ENCODE data around the gene TRAPPC10.

The TRAPPC10 gene

GRCh38 chr21:44005071-44005470 lies 7.0 kb upstream of the TRAPPC10 start:
- no peak overlapping the region for H3K27ac ChIP-seq (ENCODE audit: low read depth, low read length)
- H3K79me2 ChIP-seq (ENCODE audit: control insufficient read depth, insufficient read depth, low read length, unreplicated experiment): no peaks in the 10 kb centered on the region
- H3K27me3 ChIP-seq (ENCODE audit: insufficient read depth, low read length): no peaks in the 10 kb centered on the region
- H3K36me3 ChIP-seq (ENCODE audit: insufficient read depth, low read length): no peaks in the 10 kb centered on the region
- no peak overlapping the region for H3K4me3 ChIP-seq (ENCODE audit: low read depth, low read length)
- H2AFZ ChIP-seq (ENCODE audit: low read length, unreplicated experiment): no peak overlapping the region
- peaks cover 24% of the 10 kb centered on the region for H3K4me1 ChIP-seq (ENCODE audit: control insufficient read depth, insufficient read depth, low read length, unreplicated experiment)

DNA sequence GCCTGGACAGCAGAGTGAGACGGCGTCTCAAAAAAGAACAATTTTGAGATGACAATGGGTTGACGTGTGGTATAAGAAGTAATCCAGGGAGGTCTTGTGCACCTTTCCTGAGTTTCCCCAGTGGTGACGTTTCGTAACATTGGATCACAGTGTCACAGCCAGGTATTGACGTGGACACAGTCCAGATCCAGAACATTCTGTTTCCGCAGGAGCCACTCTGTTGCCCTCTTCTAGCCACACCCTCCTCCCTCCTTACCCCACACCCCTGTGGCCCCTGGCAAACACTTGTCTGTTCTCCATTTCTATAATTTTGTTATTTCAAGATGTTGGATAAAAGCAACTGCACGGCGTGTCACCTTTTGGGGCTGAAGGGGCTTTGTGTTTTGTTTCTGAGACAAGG lies 6.5 kb upstream of the TRAPPC10 start:
- H3K27me3 ChIP-seq (ENCODE audit: insufficient read depth, low read length): no peaks in the 10 kb centered on the region
- H3K27ac ChIP-seq (ENCODE audit: low read depth, low read length): peak overlapping the region; percentile 93
- H3K4me3 ChIP-seq (ENCODE audit: low read depth, low read length): no peak overlapping the region; the same call in 1 of the 2 replicates
- no peaks in the 10 kb centered on the region for H3K36me3 ChIP-seq (ENCODE audit: insufficient read depth, low read length)
- H3K4me1 ChIP-seq (ENCODE audit: control insufficient read depth, insufficient read depth, low read length, unreplicated experiment): peaks cover 24% of the 10 kb centered on the region
- H3K79me2 ChIP-seq (ENCODE audit: control insufficient read depth, insufficient read depth, low read length, unreplicated experiment): peaks cover 4% of the 10 kb centered on the region
- peak overlapping the region; percentile 72 for H2AFZ ChIP-seq (ENCODE audit: low read length, unreplicated experiment)

DNA sequence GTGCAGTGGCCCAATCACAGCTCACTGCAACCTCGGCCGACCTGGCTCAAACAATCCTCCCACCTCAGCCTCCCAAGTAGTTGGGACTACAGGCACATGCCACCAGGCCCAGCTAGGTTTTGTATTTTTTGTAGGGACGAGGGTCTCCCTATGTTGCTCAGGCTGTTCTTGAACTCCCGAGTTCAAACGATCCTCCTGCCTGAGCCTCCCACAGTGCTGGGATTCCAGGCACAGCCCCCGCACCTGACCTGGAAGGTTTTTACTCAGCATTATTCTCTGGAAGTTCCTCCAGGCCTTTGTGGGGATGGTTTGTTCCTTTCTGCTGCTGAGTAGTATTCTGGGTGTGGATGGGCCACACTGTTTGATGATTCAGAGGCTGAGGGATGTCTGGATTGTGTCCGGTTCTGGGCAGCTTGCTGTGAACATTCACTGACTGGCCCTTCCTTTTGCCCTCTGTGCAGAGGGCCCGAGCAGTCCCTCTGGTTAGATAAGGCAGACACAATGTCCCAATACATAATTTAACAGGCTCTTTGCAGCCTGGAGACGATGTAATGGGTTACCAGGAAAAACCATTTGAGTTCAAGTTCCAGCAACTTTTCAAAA lies 6.0 kb upstream of the TRAPPC10 start:
- Histone ChIP-seq H3K4me1 (ENCODE audit: control insufficient read depth, insufficient read depth, low read length, unreplicated experiment) (peaks cover 27% of the 10 kb centered on the region), H3K36me3 (ENCODE audit: insufficient read depth, low read length) (no peaks in the 10 kb centered on the region), H3K4me3 (ENCODE audit: low read depth, low read length) (peak overlapping the region; percentile 69), H3K79me2 (ENCODE audit: control insufficient read depth, insufficient read depth, low read length, unreplicated experiment) (peaks cover 7% of the 10 kb centered on the region), H3K27ac (ENCODE audit: low read depth, low read length) (peak overlapping the region; percentile 93), H3K27me3 (ENCODE audit: insufficient read depth, low read length) (no peaks in the 10 kb centered on the region), H2AFZ (ENCODE audit: low read length, unreplicated experiment) (peak overlapping the region; percentile 80)

DNA sequence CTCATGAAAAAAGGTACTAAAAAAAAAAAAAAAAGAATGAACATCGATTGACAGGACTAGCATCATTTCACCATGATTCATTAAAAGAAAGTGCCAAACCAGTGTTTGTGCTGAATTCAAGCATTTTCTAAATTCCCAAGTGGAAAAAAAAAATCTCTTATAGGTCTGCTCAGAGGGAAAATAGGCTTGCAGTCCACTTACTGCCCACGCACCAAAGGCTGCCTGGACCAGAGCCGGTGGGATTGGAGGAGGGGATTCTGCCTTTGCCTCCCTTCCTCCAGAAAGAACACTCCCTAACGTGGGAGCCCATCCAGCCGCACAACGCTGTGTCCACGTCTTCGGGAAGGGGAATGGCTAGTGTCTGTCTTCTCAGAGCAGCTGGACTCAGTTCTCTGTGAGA lies 5.5 kb upstream of the TRAPPC10 start:
- Histone ChIP-seq H3K4me1 (ENCODE audit: control insufficient read depth, insufficient read depth, low read length, unreplicated experiment) (peaks cover 30% of the 10 kb centered on the region), H3K27me3 (ENCODE audit: insufficient read depth, low read length) (no peaks in the 10 kb centered on the region), H2AFZ (ENCODE audit: low read length, unreplicated experiment) (peak overlapping the region; percentile 80), H3K36me3 (ENCODE audit: insufficient read depth, low read length) (no peaks in the 10 kb centered on the region), H3K27ac (ENCODE audit: low read depth, low read length) (peak overlapping the region; percentile 93), H3K4me3 (ENCODE audit: low read depth, low read length) (peak overlapping the region; percentile 69), H3K79me2 (ENCODE audit: control insufficient read depth, insufficient read depth, low read length, unreplicated experiment) (peaks cover 12% of the 10 kb centered on the region)

GRCh38 chr21:44010429-44010828 lies 1.7 kb upstream of the TRAPPC10 start:
- H3K27ac ChIP-seq (ENCODE audit: low read depth, low read length): no peak overlapping the region
- H3K4me1 ChIP-seq (ENCODE audit: control insufficient read depth, insufficient read depth, low read length, unreplicated experiment): peaks cover 48% of the 10 kb centered on the region
- H3K4me3 ChIP-seq (ENCODE audit: low read depth, low read length): no peak overlapping the region
- no peak overlapping the region for H2AFZ ChIP-seq (ENCODE audit: low read length, unreplicated experiment)
- no peaks in the 10 kb centered on the region for H3K27me3 ChIP-seq (ENCODE audit: insufficient read depth, low read length)
- H3K79me2 ChIP-seq (ENCODE audit: control insufficient read depth, insufficient read depth, low read length, unreplicated experiment): peaks cover 46% of the 10 kb centered on the region
- no peaks in the 10 kb centered on the region for H3K36me3 ChIP-seq (ENCODE audit: insufficient read depth, low read length)

DNA sequence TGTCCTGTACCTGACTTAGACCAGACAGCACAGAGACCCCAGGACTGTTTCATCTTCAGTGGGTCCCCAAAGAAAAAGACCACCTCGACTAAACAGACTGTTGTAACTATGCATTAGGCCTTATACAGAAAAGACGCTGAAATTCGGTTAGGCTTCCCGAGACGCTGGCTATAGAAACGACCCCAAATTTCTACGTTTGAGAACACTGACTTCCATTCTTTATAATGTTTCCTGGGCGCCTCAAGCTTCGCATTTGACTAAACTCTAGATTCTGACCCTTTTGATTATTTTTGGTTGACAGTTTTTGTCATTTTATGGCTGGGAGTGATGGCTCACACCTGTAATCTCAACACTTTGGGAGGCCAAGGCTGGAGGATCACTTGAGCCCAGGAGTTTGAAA lies 986 bp upstream of the TRAPPC10 start:
- H3K27ac ChIP-seq (ENCODE audit: low read depth, low read length): peak overlapping the region; percentile 63; the same call in 1 of the 2 replicates

DNA sequence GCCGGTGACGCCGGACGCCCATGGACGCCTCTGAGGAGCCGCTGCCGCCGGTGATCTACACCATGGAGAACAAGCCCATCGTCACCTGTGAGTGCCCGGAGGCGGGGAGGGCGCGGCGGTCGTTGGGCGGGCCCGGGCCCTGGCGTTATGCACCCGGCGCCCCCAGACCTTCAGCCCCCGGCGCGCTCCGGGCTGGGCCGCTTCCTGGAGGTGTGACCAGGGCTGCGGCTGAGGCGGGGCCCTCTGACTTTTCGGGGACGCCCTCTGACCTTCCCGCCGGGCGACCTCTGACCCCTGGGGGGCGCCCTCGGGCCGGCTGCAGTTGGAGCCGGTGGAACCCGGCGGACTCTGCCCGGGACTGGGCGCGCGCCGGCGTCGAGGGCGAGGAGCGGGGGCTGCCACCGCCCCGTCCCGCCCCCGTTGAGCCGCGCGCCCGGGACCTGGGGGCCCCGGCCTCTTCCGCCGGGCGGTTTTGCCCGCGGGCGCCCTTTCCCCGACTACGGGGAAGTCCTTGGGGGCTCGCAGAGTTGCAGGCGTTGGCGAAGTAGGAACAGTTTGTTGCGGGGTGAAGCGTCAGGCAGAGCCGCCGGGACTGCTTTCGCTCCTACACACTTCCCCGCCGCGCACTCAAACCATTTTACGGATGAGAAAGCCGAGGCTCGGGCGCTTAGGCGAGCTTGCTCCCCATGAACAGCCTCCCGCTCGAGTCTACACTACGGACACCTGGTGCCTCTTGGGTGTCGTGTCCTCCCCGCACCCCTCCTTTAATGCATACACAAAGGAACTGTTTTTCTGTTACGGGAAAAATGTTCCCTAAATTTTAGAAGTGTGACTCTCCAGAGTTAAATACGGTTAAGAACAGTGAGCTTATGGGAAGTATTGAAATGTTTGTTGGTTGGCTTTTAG lies 618 bp downstream of the TRAPPC10 start:
- H2AFZ ChIP-seq (ENCODE audit: low read length, unreplicated experiment): peak overlapping the region; percentile 76
- peaks cover 30% of the 10 kb centered on the region for H3K4me1 ChIP-seq (ENCODE audit: control insufficient read depth, insufficient read depth, low read length, unreplicated experiment)
- H3K27me3 ChIP-seq (ENCODE audit: insufficient read depth, low read length): no peaks in the 10 kb centered on the region
- peaks cover 66% of the 10 kb centered on the region for H3K79me2 ChIP-seq (ENCODE audit: control insufficient read depth, insufficient read depth, low read length, unreplicated experiment)
- H3K4me3 ChIP-seq (ENCODE audit: low read depth, low read length): peak overlapping the region; percentile 97
- peak overlapping the region; percentile 70 for H3K27ac ChIP-seq (ENCODE audit: low read depth, low read length)
- no peaks in the 10 kb centered on the region for H3K36me3 ChIP-seq (ENCODE audit: insufficient read depth, low read length)

More for the DNA sequence above, 986 bp upstream of the TRAPPC10 start:
- Histone ChIP-seq H3K4me1 (ENCODE audit: control insufficient read depth, insufficient read depth, low read length, unreplicated experiment) (peaks cover 45% of the 10 kb centered on the region), H3K79me2 (ENCODE audit: control insufficient read depth, insufficient read depth, low read length, unreplicated experiment) (peaks cover 52% of the 10 kb centered on the region), H3K4me3 (ENCODE audit: low read depth, low read length) (peak overlapping the region; percentile 97), H3K36me3 (ENCODE audit: insufficient read depth, low read length) (no peaks in the 10 kb centered on the region), H2AFZ (ENCODE audit: low read length, unreplicated experiment) (no peak overlapping the region), H3K27me3 (ENCODE audit: insufficient read depth, low read length) (no peaks in the 10 kb centered on the region)

DNA sequence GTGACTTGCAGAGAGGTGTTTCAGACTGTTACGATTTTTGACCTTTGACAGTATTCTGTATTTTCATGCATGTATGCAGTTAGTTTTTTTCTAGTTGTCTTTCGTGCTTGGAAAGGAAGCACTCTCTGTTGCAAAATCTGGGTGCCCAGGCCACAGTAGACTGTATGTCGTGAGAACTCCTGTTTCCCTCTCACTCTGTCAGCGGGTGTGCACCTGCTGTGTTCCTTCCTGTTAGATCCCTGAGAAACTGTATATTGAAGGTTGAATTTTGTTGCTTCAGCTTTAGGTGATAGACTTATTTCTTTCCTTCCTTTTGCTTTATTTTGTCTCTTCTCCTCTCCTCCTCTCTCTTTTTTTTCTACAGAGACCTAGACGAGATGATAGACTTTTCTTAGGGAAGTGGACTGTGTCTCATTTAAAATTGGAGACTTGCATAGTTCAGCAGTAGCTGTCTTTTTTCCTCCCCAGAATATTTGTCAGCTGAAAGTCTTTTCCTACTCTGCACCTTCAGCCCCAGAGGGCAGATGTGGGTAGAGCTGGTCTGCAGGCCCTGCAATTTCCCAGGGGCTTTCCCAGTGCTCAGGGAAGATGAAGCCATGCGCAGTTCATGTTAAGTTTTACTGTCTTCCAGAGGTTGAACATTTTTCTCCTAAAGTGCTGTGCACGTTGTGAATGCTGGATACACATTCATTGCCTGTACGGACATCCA lies 1.4 kb downstream of the TRAPPC10 start:
- Histone ChIP-seq H3K27me3 (ENCODE audit: insufficient read depth, low read length) (no peaks in the 10 kb centered on the region), H3K79me2 (ENCODE audit: control insufficient read depth, insufficient read depth, low read length, unreplicated experiment) (peaks cover 74% of the 10 kb centered on the region), H3K27ac (ENCODE audit: low read depth, low read length) (peak overlapping the region; percentile 70; the same call in 1 of the 2 replicates), H2AFZ (ENCODE audit: low read length, unreplicated experiment) (no peak overlapping the region), H3K4me3 (ENCODE audit: low read depth, low read length) (peak overlapping the region; percentile 97), H3K4me1 (ENCODE audit: control insufficient read depth, insufficient read depth, low read length, unreplicated experiment) (peaks cover 28% of the 10 kb centered on the region), H3K36me3 (ENCODE audit: insufficient read depth, low read length) (no peaks in the 10 kb centered on the region)

DNA sequence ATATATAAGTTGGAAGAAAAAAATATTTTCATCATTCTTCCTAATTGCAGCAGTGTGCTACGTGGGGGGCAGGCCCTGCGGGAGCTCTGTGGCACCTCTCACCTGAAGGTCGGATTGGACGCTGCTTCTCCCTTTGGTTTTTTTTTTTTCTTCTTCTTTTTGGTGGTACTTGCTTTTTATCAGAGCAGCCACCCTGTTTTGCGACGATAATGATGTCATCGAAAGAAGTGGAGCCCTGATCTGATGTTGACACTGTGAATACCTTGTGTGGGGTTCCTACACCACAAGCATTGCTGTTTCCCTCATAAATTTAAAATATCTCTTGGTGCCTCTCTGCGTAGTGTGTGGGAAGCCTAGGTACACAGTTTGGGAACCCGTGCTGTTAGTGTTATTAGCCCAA lies 5.5 kb downstream of the TRAPPC10 start:
- Histone ChIP-seq H2AFZ (ENCODE audit: low read length, unreplicated experiment) (no peak overlapping the region), H3K36me3 (ENCODE audit: insufficient read depth, low read length) (no peaks in the 10 kb centered on the region), H3K4me1 (ENCODE audit: control insufficient read depth, insufficient read depth, low read length, unreplicated experiment) (peaks cover 22% of the 10 kb centered on the region), H3K27me3 (ENCODE audit: insufficient read depth, low read length) (no peaks in the 10 kb centered on the region), H3K27ac (ENCODE audit: low read depth, low read length) (no peak overlapping the region), H3K79me2 (ENCODE audit: control insufficient read depth, insufficient read depth, low read length, unreplicated experiment) (peaks cover 90% of the 10 kb centered on the region), H3K4me3 (ENCODE audit: low read depth, low read length) (no peak overlapping the region)

DNA sequence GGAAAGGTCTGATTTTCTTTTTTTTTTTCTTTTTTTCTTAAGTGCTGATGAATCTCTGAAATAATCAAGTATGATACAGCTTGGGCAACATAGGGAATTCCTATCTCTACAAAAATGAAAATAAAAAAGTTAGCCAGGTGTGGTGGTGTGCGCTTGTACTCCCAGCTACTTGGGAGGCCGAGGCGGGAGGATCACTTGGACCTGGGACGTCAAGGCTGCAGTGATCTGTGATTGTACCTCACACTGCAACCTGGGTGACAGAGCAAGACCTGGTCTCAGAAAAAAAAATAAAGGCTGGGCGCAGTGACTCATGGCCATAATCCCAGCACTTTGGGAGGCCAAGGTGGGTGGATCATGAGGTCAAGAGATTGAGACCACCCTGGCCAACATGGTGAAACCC lies 6.0 kb downstream of the TRAPPC10 start:
- no peaks in the 10 kb centered on the region for H3K36me3 ChIP-seq (ENCODE audit: insufficient read depth, low read length)
- H3K27ac ChIP-seq (ENCODE audit: low read depth, low read length): no peak overlapping the region
- no peaks in the 10 kb centered on the region for H3K27me3 ChIP-seq (ENCODE audit: insufficient read depth, low read length)
- no peak overlapping the region for H3K4me3 ChIP-seq (ENCODE audit: low read depth, low read length)
- peaks cover 22% of the 10 kb centered on the region for H3K4me1 ChIP-seq (ENCODE audit: control insufficient read depth, insufficient read depth, low read length, unreplicated experiment)
- H3K79me2 ChIP-seq (ENCODE audit: control insufficient read depth, insufficient read depth, low read length, unreplicated experiment): peaks cover 90% of the 10 kb centered on the region
- H2AFZ ChIP-seq (ENCODE audit: low read length, unreplicated experiment): no peak overlapping the region

Measured in ACC112 (cell line).